GM23248 (cell line): ENCODE measurements around the gene CPEB3.

Source experiments
- EZH2 ChIP-seq: fragments of 200-600 bp; sonication (generic); IDR thresholded peaks from 2 replicates; pipeline ENCODE4 v1.6.1; 2018; ENCODE audit warnings: antibody characterized with exemption, mild to moderate bottlenecking; ENCODE audit not compliant: insufficient read depth, poor library complexity, severe bottlenecking
- EZH2phosphoT487 ChIP-seq: fragments of 200-600 bp; sonication (generic); IDR thresholded peaks from 2 replicates; pipeline ENCODE4 v1.6.1; 2018; ENCODE audit warnings: antibody characterized with exemption, moderate library complexity, mild to moderate bottlenecking, low read depth; ENCODE audit not compliant: insufficient read depth

- TF ChIP-seq EZH2phosphoT487 (no peak), EZH2 (no peak)
Observed at GRCh38 chr10:92149261-92149660, 141.6 kb downstream of the CPEB3 start.
